Heart left ventricle (tissue), 13 donors: Measurements from ENCODE around the gene NINJ2.

Experiments
- POLR2A ChIP-seq, 2 donors: fragments of 450-650 bp; IDR thresholded peaks; one replicate each; pipeline ENCODE4 v1.6.1; 2017; ENCODE audit warnings: antibody characterized with exemption in 2 of 2, mild to moderate bottlenecking in 2 of 2, moderate library complexity in 2 of 2
- TF ChIP-seq, protein P1 (sequence below), 12 donors: fragments of 200-600 bp; sonication (generic) in 4 of 12; IDR thresholded peaks; one replicate each; pipeline versions ENCODE4 v1.5.0 to v1.8.0; 2018 to 2022; ENCODE audit warnings: antibody characterized with exemption in 12 of 12, mild to moderate bottlenecking in 5 of 12
- donor health status: ischemic (EF 13 %, LVEDD 7.1; RV severe dilation, severe dysfunction).
- donor health status: DM: no; HTN: yes; CAD: no.
- donor health status: DM: no; HTN: no; CAD: no.
- donor health status: ischemic (EF 25% LVEDD 6.9; RV normal size, moderate dysfunction).
- donor health status: ischemic (EF 25% LVEDD 5.7; RV mildly dilated, moderate dysfunction).
- donor health status: ischemic (EF 35%, LVEDD 5.7; RV mildly dilated, moderate dysfunction).
- donor health status: nonischemic (EF 11% LVEDD 7.7; RV severe dilation, severe dysfunction).
- donor health status: DM: yes; HTN: yes; CAD: no.
- donor health status: PGD.
- donor health status: ischemic (EF 29% LVEDD 5.4; RV normal size, mild dysfunction).
- donor health status: nonischemic (EF 23%, LVEDD 6.1; RV moderate dilation, normal function).

DNA sequence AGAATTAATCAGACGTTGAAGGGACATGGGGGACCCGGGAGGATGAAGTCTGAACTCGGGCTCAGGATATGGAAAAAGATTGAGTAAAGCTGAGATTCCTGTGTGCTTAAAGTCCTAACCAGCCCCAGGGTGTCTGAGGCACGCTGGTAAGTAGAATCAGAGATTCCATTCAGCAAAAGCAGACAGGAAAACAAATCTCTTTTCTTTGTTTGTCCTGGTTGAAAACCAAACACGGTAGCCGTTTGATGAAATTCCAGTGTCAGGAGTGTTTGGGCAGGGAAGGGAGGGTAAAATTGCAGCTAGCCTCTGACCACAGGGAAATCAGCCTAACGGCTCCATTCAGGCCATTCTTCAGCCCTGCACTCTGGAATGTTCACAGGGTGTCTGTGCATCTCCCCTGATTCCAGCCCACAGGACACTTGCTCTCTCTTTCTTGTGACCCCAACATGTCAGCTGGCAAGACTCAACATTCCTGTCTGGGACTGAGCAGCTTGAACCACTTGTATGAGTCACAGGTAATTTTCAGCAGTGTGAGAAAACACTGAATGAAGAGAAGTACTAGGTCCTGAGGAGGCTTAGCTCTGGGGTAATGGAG lies 31.0 kb downstream of the NINJ2 start:
- TF ChIP-seq, protein P1, sequence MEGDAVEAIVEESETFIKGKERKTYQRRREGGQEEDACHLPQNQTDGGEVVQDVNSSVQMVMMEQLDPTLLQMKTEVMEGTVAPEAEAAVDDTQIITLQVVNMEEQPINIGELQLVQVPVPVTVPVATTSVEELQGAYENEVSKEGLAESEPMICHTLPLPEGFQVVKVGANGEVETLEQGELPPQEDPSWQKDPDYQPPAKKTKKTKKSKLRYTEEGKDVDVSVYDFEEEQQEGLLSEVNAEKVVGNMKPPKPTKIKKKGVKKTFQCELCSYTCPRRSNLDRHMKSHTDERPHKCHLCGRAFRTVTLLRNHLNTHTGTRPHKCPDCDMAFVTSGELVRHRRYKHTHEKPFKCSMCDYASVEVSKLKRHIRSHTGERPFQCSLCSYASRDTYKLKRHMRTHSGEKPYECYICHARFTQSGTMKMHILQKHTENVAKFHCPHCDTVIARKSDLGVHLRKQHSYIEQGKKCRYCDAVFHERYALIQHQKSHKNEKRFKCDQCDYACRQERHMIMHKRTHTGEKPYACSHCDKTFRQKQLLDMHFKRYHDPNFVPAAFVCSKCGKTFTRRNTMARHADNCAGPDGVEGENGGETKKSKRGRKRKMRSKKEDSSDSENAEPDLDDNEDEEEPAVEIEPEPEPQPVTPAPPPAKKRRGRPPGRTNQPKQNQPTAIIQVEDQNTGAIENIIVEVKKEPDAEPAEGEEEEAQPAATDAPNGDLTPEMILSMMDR (IDR thresholded peaks at IDR 0.05) = no peak
- TF ChIP-seq POLR2A (IDR thresholded peaks at IDR 0.05) = no peak
